Uterus (tissue), 4 donors: ENCODE data around the gene IQGAP2. TPM values are rescaled to one million over a fixed set of nuclear protein-coding genes. Genes with fewer than 3 reads are reported as not detected.

Experiments
- DNase-seq, 2 donors: peaks; one replicate each; pipeline ENCODE4 v3.0.0-alpha.2; 2019 to 2020
- H3K27ac ChIP-seq, 2 donors: fragments of 200-600 bp; sonication (generic); 1 replicate in 1 of 2; 2 replicates in 1 of 2; pipeline ENCODE4 v1.5.1; 2016 to 2018
- H3K27me3 ChIP-seq, 2 donors: fragments of 200-600 bp; sonication (generic); one replicate each; pipeline ENCODE4 v1.5.1; 2018 to 2019; ENCODE audit warnings: control low read depth in 1 of 2
- H3K36me3 ChIP-seq, 2 donors: fragments of 200-600 bp; sonication (generic); one replicate each; pipeline ENCODE4 v1.5.1; 2019; ENCODE audit warnings: control low read depth in 1 of 2
- H3K4me1 ChIP-seq, 2 donors: fragments of 200-600 bp; sonication (generic); one replicate each; pipeline ENCODE4 v1.5.1; 2018 to 2019; ENCODE audit warnings: control low read depth in 1 of 2
- H3K4me3 ChIP-seq, 2 donors: fragments of 200-600 bp; sonication (generic); 1 replicate in 1 of 2; 2 replicates in 1 of 2; pipeline ENCODE4 v1.5.1; 2018 to 2019; ENCODE audit warnings: mild to moderate bottlenecking in 1 of 2
- H3K9me3 ChIP-seq, 2 donors: fragments of 200-600 bp; sonication (generic); one replicate each; pipeline ENCODE4 v1.5.1; 2019; ENCODE audit warnings: control low read depth in 1 of 2
- CTCF ChIP-seq, 4 experiments: fragments of 200-600 bp in 2 of 4; fragments of 450-650 bp in 2 of 4; sonication (generic) in 2 of 4; IDR thresholded peaks; one replicate each; pipeline ENCODE4 v1.5.1; 2016 to 2019; ENCODE audit warnings: antibody characterized with exemption in 4 of 4, mild to moderate bottlenecking in 2 of 4, moderate library complexity in 1 of 4
- POLR2A ChIP-seq, 2 donors: fragments of 450-650 bp; IDR thresholded peaks; one replicate each; pipeline ENCODE4 v1.6.1; 2016; ENCODE audit warnings: antibody characterized with exemption in 2 of 2, mild to moderate bottlenecking in 1 of 2, moderate library complexity in 1 of 2
- intact Hi-C: fragments of 100-400 bp; cut with DNase I; formaldehyde crosslinking; loops from one replicate; pipeline ENCODE4 v1.15.1; 2023; ENCODE audit warnings: low total_unique reads
- total RNA-seq, 4 donors: library from RNA; depleted of rRNA in 3 of 4; stranded (reverse); fragments of >200 nt in 3 of 4; gene quantifications; one replicate each; pipeline versions ENCODE4 v1.1.0 to v1.2.4, GENCODE V29; 2014 to 2023
- donor health status: DM: yes; HTN: yes; CAD: no.

The IQGAP2 gene
- total RNA-seq, 4 donors from 2014 or later, result 7.1 to 49.2 (median 9.4) TPM

DNA sequence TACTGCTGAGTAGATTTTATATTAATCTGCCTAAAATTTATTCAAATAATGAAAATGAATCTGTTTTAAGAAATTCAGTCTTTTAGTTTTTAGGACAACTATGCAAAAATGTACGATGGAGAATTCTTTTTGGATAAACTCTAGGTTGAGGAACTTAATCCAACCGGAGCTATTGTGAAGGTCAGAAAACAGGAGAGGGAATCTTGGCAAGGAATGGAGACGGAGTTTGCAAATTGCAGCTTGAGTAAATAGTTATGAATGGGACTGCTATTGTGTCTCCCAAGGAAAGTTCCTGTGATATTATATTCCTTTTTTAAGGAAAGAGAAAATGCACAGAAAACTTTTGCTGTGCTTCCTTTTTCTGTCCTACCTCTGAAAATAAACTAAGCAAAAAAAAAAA lies 67.9 kb downstream of the IQGAP2 start:
- intact Hi-C loops, result no loop called here
- Histone ChIP-seq H3K9me3 (no peaks in the 10 kb centered on the region), H3K4me3 (no peak overlapping the region), H3K36me3 (no peaks in the 10 kb centered on the region), H3K27ac (no peak overlapping the region), H3K27me3 (no peaks in the 10 kb centered on the region), H3K4me1 (no peaks in the 10 kb centered on the region)
- TF ChIP-seq POLR2A (IDR thresholded peaks at IDR 0.05) (no peak), CTCF (IDR thresholded peaks at IDR 0.05) (no peak)
- no peak for DNase-seq

DNA sequence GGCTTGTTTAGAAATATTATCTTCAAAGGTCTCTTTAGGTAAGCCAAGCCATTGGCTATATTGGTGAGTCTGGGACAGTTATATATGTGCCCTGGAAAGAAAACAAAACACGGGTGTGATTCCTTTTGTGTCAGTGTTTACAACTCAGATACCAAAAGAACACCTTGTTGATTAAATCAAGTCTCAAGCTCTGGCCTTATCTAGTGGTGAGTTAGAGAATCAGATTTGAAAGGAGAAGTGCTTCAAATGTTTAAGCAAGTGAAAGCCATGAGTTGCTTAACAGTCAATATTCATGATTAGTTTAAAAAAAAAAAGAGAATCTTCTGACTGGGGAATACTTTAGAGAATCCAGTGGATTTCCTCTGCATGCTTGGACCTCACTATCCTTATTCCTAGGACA lies 68.3 kb downstream of the IQGAP2 start:
- TF ChIP-seq CTCF (IDR thresholded peaks at IDR 0.05), result no peak
- TF ChIP-seq POLR2A (IDR thresholded peaks at IDR 0.05), result no peak
- no peaks in the 10 kb centered on the region for H3K4me1 ChIP-seq
- H3K9me3 ChIP-seq, result no peaks in the 10 kb centered on the region
- H3K36me3 ChIP-seq, result no peaks in the 10 kb centered on the region
- no peaks in the 10 kb centered on the region for H3K27me3 ChIP-seq
- H3K4me3 ChIP-seq, result no peak overlapping the region
- intact Hi-C loops, result no loop called here
- H3K27ac ChIP-seq, result no peak overlapping the region
- DNase-seq, result no peak

DNA sequence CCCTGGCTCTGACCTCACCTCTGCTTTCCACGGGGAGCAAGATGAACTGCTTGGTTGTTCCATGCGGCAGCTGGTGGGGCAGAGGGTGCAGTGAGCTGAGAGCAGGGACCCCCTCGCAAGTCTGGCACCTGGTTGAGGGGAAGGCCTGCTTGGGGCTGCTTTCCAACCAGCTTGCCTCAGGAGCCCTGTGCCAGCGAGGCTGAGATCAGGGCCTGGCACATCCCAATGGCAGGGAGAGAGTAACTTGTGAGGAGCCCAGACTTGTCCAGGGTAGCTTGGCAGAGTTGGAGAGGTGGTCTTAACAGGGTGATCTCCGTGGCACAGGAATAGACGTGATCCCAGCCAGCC lies 68.9 kb downstream of the IQGAP2 start:
- intact Hi-C loops, result no loop called here
- Histone ChIP-seq H3K27ac (no peak overlapping the region), H3K27me3 (no peaks in the 10 kb centered on the region), H3K4me3 (no peak overlapping the region), H3K36me3 (no peaks in the 10 kb centered on the region), H3K9me3 (no peaks in the 10 kb centered on the region), H3K4me1 (no peaks in the 10 kb centered on the region)
- DNase-seq, result no peak
- TF ChIP-seq POLR2A (IDR thresholded peaks at IDR 0.05) (no peak), CTCF (IDR thresholded peaks at IDR 0.05) (no peak)

DNA sequence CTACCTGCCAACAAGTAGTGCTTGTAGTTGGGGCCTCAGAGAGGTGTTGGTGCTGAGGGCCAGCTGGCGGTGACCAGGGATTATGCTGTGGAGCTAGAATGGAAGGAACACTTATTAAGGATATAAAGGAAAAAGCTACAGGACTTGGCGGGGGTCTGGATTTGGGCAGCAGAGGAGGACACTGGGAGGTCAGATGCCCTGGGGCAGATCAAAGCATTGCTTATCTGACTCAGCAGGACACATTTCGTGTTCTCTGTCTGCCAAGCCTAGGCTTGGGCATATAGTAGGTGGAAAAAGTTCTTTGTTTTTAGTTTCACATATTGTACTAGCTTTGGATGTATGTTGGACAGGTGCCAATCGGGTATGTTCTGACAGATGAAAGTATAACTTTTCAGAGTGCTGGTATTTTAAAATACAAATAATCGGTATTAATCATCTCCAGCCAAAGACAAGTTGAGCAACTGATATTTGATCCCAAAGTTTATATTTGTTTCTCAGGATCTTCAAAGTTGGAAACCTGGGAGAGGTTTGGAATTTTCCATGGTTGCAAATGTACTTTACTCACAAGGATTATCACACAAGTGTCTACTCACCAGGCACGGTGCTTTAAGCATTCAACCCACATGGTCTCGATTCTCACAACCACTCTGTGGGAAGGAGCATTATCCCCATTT lies 69.4 kb downstream of the IQGAP2 start:
- no peaks in the 10 kb centered on the region for H3K36me3 ChIP-seq

GRCh38 chr5:76473009-76473336 lies 69.9 kb downstream of the IQGAP2 start:
- no peak for DNase-seq
- Histone ChIP-seq H3K4me1 (no peaks in the 10 kb centered on the region), H3K27ac (no peak overlapping the region), H3K36me3 (no peaks in the 10 kb centered on the region), H3K9me3 (no peaks in the 10 kb centered on the region), H3K27me3 (no peaks in the 10 kb centered on the region), H3K4me3 (no peak overlapping the region)
- TF ChIP-seq POLR2A (IDR thresholded peaks at IDR 0.05) (no peak), CTCF (IDR thresholded peaks at IDR 0.05) (no peak)
- intact Hi-C loops, result no loop called here

More for the DNA sequence above, 69.4 kb downstream of the IQGAP2 start:
- TF ChIP-seq POLR2A (IDR thresholded peaks at IDR 0.05) (no peak), CTCF (IDR thresholded peaks at IDR 0.05) (no peak)
- intact Hi-C loops, result no loop called here
- DNase-seq, result no peak
- H3K4me3 ChIP-seq, result no peak overlapping the region
- no peaks in the 10 kb centered on the region for H3K9me3 ChIP-seq
- no peaks in the 10 kb centered on the region for H3K4me1 ChIP-seq
- no peak overlapping the region for H3K27ac ChIP-seq
- H3K27me3 ChIP-seq, result no peaks in the 10 kb centered on the region
